GM12878 (cell line): ENCODE data around the gene PIP4K2B. TPM values are rescaled to one million over a fixed set of nuclear protein-coding genes. Genes with fewer than 3 reads are reported as not detected.

Experiments
- ATAC-seq: fragments of 200-7000 bp; cut with Tn5 transposase; 3 replicates; pipeline ENCODE4 v1.9.1; 2020; ENCODE audit warnings: mild to moderate bottlenecking, moderate library complexity
- BruUV-seq: library from RNA; stranded (reverse); fragments of 400-500 nt; replicated peaks from 2 replicates; lab custom pipeline; 2021; lab: Mats Ljungman, UMichigan
- CTCF ChIA-PET: fragments of 300-600 bp; sonication (Branson Sonifier 250); formaldehyde crosslinking; extraction: SDS; loops from one replicate; lab custom pipeline; 2021; ENCODE audit warnings: inconsistent platforms; lab: Yijun Ruan, JAX
- POLR2A ChIA-PET: fragments of 350-600 bp; formaldehyde crosslinking; extraction: SDS; loops from one replicate; lab custom pipeline; 2021; ENCODE audit warnings: inconsistent platforms; lab: Charles Lee
- RAD21 ChIA-PET: fragments of 300-600 bp; sonication (Branson Sonifier 250); formaldehyde crosslinking; loops from one replicate; lab custom pipeline; 2023; ENCODE audit warnings: antibody characterized with exemption; ENCODE audit not compliant: unreplicated experiment; lab: Charles Lee
- SMC1A ChIA-PET: fragments of 300-600 bp; sonication (Branson Sonifier 250); formaldehyde crosslinking; loops from one replicate; lab custom pipeline; 2023; ENCODE audit not compliant: unreplicated experiment, uncharacterized antibody; lab: Charles Lee
- DNase-seq: peaks from one replicate; pipeline ENCODE4 v3.0.0-alpha.2; 2011; ENCODE audit warnings: low read depth, low spot score
- FAIRE-seq: peaks from 3 replicates; lab custom pipeline; 2011; peaks lifted over from hg19 to GRCh38; lab: Jason Lieb, UNC
- H2AFZ ChIP-seq: 2 replicates; pipeline ENCODE4 v1.6.0; 2011; ENCODE audit warnings: low read depth, low read length, control low read depth; ENCODE audit not compliant: control insufficient read depth
- H3K27ac ChIP-seq: 2 replicates; pipeline ENCODE4 v1.5.1; 2011; ENCODE audit warnings: control low read depth; ENCODE audit not compliant: control insufficient read depth, insufficient read depth
- H3K27me3 ChIP-seq, 2 experiments: replicated peaks in 1 of 2; 2 replicates each; pipeline versions ENCODE4 v1.6.0 to v1.6.1; 2011; ENCODE audit warnings: low read length in 1 of 2; ENCODE audit not compliant: control insufficient read depth in 2 of 2, insufficient read depth in 2 of 2
- H3K36me3 ChIP-seq, 2 experiments: 2 replicates each; pipeline ENCODE4 v1.5.1; 2011; ENCODE audit warnings: low read length in 1 of 2; ENCODE audit not compliant: control insufficient read depth in 2 of 2, insufficient read depth in 2 of 2
- H3K4me1 ChIP-seq: 2 replicates; pipeline ENCODE4 v1.6.1; 2011; ENCODE audit warnings: mild to moderate bottlenecking, low read length, moderate library complexity, mixed read lengths; ENCODE audit not compliant: control insufficient read depth, insufficient read depth
- H3K4me2 ChIP-seq: 2 replicates; pipeline ENCODE4 v1.6.0; 2011; ENCODE audit warnings: control low read depth; ENCODE audit not compliant: control insufficient read depth, insufficient read depth
- H3K4me3 ChIP-seq: fragments of 200-600 bp; sonication (generic); 2 replicates; pipeline ENCODE4 v1.5.1; 2016
- H3K79me2 ChIP-seq: 2 replicates; pipeline ENCODE4 v1.6.0; 2011; ENCODE audit warnings: low read length; ENCODE audit not compliant: control insufficient read depth, insufficient read depth
- H3K9ac ChIP-seq: 2 replicates; pipeline ENCODE4 v1.8.0; 2011; ENCODE audit warnings: low read length, control low read depth, mixed read lengths; ENCODE audit not compliant: control insufficient read depth, insufficient read depth
- H3K9me3 ChIP-seq: replicated peaks from 3 replicates; pipeline ENCODE4 v1.5.1; 2011; ENCODE audit warnings: mild to moderate bottlenecking, low read length; ENCODE audit not compliant: control insufficient read depth, insufficient read depth
- H4K20me1 ChIP-seq: 2 replicates; pipeline ENCODE4 v1.6.0; 2011; ENCODE audit not compliant: control insufficient read depth, insufficient read depth
- HSF1 ChIP-seq: fragments of 150-350 bp; IDR thresholded peaks from 2 replicates; pipeline ENCODE4 v1.6.1; 2014; ENCODE audit warnings: mild to moderate bottlenecking, low read depth, low read length
- YY1 ChIP-seq: IDR thresholded peaks from 2 replicates; pipeline ENCODE4 v1.6.1; 2011; ENCODE audit warnings: low read depth, mild to moderate bottlenecking, low read length
- ZBTB4 ChIP-seq: fragments of 450-650 bp; formaldehyde crosslinking; IDR thresholded peaks from 2 replicates; pipeline ENCODE4 v1.4.0; 2022; ENCODE audit warnings: mild to moderate bottlenecking, moderate library complexity
- WGBS: methylation state at CpG from one replicate; pipeline ENCODE4 v1.1.6; 2016; ENCODE audit warnings: low lambda C conversion rate; ENCODE audit not compliant: insufficient replicate concordance, insufficient coverage; ENCODE audit errors: missing lambda C conversion rate; 5-methylcytosine and 5-hydroxymethylcytosine counted together
- in situ Hi-C: fragments of 300-500 bp; cut with MboI; formaldehyde crosslinking; loops from 9 replicates; pipeline ENCODE4 v1.14.3; 2018; ENCODE audit warnings: mixed read lengths
- intact Hi-C: fragments of 100-400 bp; cut with micrococcal nuclease; formaldehyde crosslinking; loops from one replicate; pipeline ENCODE4 v1.14.2; 2022; ENCODE audit not compliant: unreplicated experiment
- polyA plus RNA-seq, 11 experiments: library from polyadenylated mRNA; depleted of rRNA in 4 of 11; unstranded in 6 of 11; stranded (reverse) in 5 of 11; fragments of >200 nt; fragmentation: Nextera tagmentation in 4 of 11; fragmentation: Illumina TruSeq in 1 of 11; extraction: Ambion mirVana in 4 of 11; extraction: Trizol in 1 of 11; gene quantifications; 1 replicate in 1 of 11; 2 replicates in 10 of 11; pipeline versions ENCODE4 v1.2.1 to v1.2.3, GENCODE V29; 2011 to 2016; ENCODE audit warnings: inconsistent platforms in 2 of 11, missing spikeins in 2 of 11, low read depth in 1 of 11
- total RNA-seq, 4 experiments: library from RNA; depleted of rRNA in 3 of 4; stranded (reverse); fragments of >200 nt in 3 of 4; fragmentation: Illumina TruSeq in 1 of 4; extraction: Trizol in 1 of 4; gene quantifications; 2 replicates each; pipeline versions ENCODE4 v1.2.1 to v1.2.3, GENCODE V29; 2013 to 2021

The PIP4K2B gene
- total and polyA plus RNA-seq, 10 of the 15 experiments (the other 5 are each of a cell fraction or from before 2014, with no cell fraction given), result 3.8 to 30.3 (median 18.2) TPM

- H3K4me3 ChIP-seq, result no peak overlapping the region
- no peak overlapping the region for H2AFZ ChIP-seq
- ChIA-PET CTCF (no interaction called here), POLR2A (no interaction called here), RAD21 (interaction anchor here (1.7 kb wide), 1 partner anchor 62 kb away, joined by 7 read pairs; no protein-coding TSS in a partner anchor), SMC1A (no interaction called here)
- peaks cover 18% of the 10 kb centered on the region for H3K4me1 ChIP-seq
- H3K36me3 ChIP-seq, result peaks cover 4 to 19% of the 10 kb centered on the region in 2 experiments; a peak in 3 of 4 replicates
- H3K79me2 ChIP-seq, result peaks cover 10% of the 10 kb centered on the region
- DNase-seq, result no peak
- intact Hi-C loops (no loop called here), in situ Hi-C loops (no loop called here)
- no peaks in the 10 kb centered on the region for H4K20me1 ChIP-seq
- TF ChIP-seq YY1 (no peak), HSF1 (no peak), ZBTB4 (no peak)
- WGBS, result 89% methylated on average over 16 of the region's 16 CpGs
- BruUV-seq, result no TSS peak
- no peak overlapping the region for H3K27ac ChIP-seq
- ATAC-seq, result no peak
- H3K9ac ChIP-seq, result no peak overlapping the region
- no peaks in the 10 kb centered on the region for H3K27me3 ChIP-seq
- no peak overlapping the region for H3K4me2 ChIP-seq
- no peak for FAIRE-seq
- H3K9me3 ChIP-seq, result no peaks in the 10 kb centered on the region
These were observed 60.7 kb downstream of the PIP4K2B start for GRCh38 chr17:38738686-38739085.
